HepG2 (cell line): ENCODE measurements around the gene RIPOR3. TPM values are rescaled to one million over a fixed set of nuclear protein-coding genes. Genes with fewer than 3 reads are reported as not detected.
A peak's percentile ranks its signal among the peaks of the same experiment; 100 is the strongest.

ENCODE experiments used
- ATAC-seq: fragments of 200-7000 bp; cut with Tn5 transposase; 3 replicates; pipeline ENCODE4 v1.9.1; 2020; ENCODE audit warnings: mild to moderate bottlenecking, moderate library complexity
- BruUV-seq: library from RNA; stranded (reverse); fragments of 400-500 nt; replicated peaks from 2 replicates; lab custom pipeline; 2021; lab: Mats Ljungman, UMichigan
- CTCF ChIA-PET: fragments of 300-600 bp; formaldehyde crosslinking; extraction: SDS; loops from one replicate; lab custom pipeline; 2021; ENCODE audit warnings: low total read pairs, inconsistent platforms, low intra/inter-chr PET ratio; lab: Yijun Ruan, JAX
- POLR2A ChIA-PET: fragments of 350-600 bp; sonication (Branson Sonifier 250); formaldehyde crosslinking; loops from one replicate; lab custom pipeline; 2020; ENCODE audit warnings: antibody characterized with exemption, inconsistent platforms; lab: Yijun Ruan, JAX
- DNase-seq: peaks from one replicate; pipeline ENCODE4 v3.0.0-alpha.2; 2015; ENCODE audit warnings: low spot score
- FAIRE-seq: peaks from 3 replicates; lab custom pipeline; 2011; peaks lifted over from hg19 to GRCh38; lab: Jason Lieb, UNC
- H2AFZ ChIP-seq: one replicate; pipeline ENCODE4 v1.6.1; 2011; ENCODE audit warnings: low read length, inconsistent platforms
- H3K27ac ChIP-seq: fragments of 300-600 bp; 3 replicates; pipeline ENCODE4 v1.8.0; 2011; ENCODE audit warnings: mixed run types, mild to moderate bottlenecking, mixed read lengths, low read length, inconsistent platforms; ENCODE audit not compliant: insufficient read depth; ENCODE audit errors: extremely low read length
- H3K27me3 ChIP-seq, 2 experiments: fragments of 200-600 bp in 1 of 2; 2 replicates in 1 of 2; 3 replicates in 1 of 2; pipeline versions ENCODE4 v1.6.0 to v1.8.0; 2011; ENCODE audit warnings: low read length in 2 of 2, mild to moderate bottlenecking in 2 of 2, moderate library complexity in 2 of 2, inconsistent platforms in 1 of 2; ENCODE audit not compliant: insufficient read depth in 2 of 2, control insufficient read depth in 1 of 2
- H3K36me3 ChIP-seq, 2 experiments: fragments of 200-600 bp in 1 of 2; replicated peaks in 1 of 2; 2 replicates in 1 of 2; 3 replicates in 1 of 2; pipeline versions ENCODE4 v1.5.1 to v1.8.0; 2011; ENCODE audit warnings: low read length in 2 of 2, inconsistent platforms in 1 of 2; ENCODE audit not compliant: insufficient read depth in 2 of 2, control insufficient read depth in 1 of 2
- H3K4me1 ChIP-seq: 2 replicates; pipeline ENCODE4 v1.5.1; 2012; ENCODE audit warnings: low read length, inconsistent platforms; ENCODE audit not compliant: insufficient read depth
- H3K4me2 ChIP-seq: 2 replicates; pipeline ENCODE4 v1.6.0; 2011; ENCODE audit warnings: low read depth, low read length, inconsistent platforms
- H3K4me3 ChIP-seq, 3 experiments: fragments of 200-600 bp in 1 of 3; sonication (generic), shearing (Covaris generic) in 1 of 3; replicated peaks in 1 of 3; 2 replicates each; pipeline ENCODE4 v1.5.1; 2011 to 2016; ENCODE audit warnings: low read length in 3 of 3, inconsistent platforms in 2 of 3, low read depth in 2 of 3, mild to moderate bottlenecking in 2 of 3, control low read depth in 1 of 3, mixed read lengths in 1 of 3; ENCODE audit not compliant: insufficient read depth in 1 of 3
- H3K79me2 ChIP-seq: one replicate; pipeline ENCODE4 v1.6.1; 2011; ENCODE audit warnings: low read length, inconsistent platforms; ENCODE audit not compliant: insufficient read depth
- H3K9ac ChIP-seq: 2 replicates; pipeline ENCODE4 v1.6.0; 2011; ENCODE audit warnings: mild to moderate bottlenecking, low read depth, low read length, inconsistent platforms; ENCODE audit not compliant: insufficient read depth
- H3K9me3 ChIP-seq: 2 replicates; pipeline ENCODE4 v1.5.1; 2012; ENCODE audit warnings: mild to moderate bottlenecking, low read length
- H4K20me1 ChIP-seq: 2 replicates; pipeline ENCODE4 v1.6.0; 2011; ENCODE audit warnings: inconsistent platforms, mild to moderate bottlenecking, low read length, moderate library complexity; ENCODE audit not compliant: insufficient read depth
- ATF7 ChIP-seq, 2 experiments: fragments of 450-650 bp in 1 of 2; sonication (generic) in 1 of 2; formaldehyde crosslinking in 1 of 2; IDR thresholded peaks; 2 replicates each; pipeline versions ENCODE4 v1.4.0 to v1.6.1; 2016 to 2020; ENCODE audit warnings: antibody characterized with exemption in 1 of 2, mild to moderate bottlenecking in 1 of 2, missing genetic modification reagents in 1 of 2
- HOXA5 ChIP-seq: sonication (generic); formaldehyde crosslinking; IDR thresholded peaks from 2 replicates; pipeline ENCODE4 v1.4.0; 2020; ENCODE audit warnings: missing genetic modification reagents
- LBX2 ChIP-seq: sonication (generic); formaldehyde crosslinking; IDR thresholded peaks from 2 replicates; pipeline ENCODE4 v1.5.0; 2020; ENCODE audit warnings: missing genetic modification reagents, mild to moderate bottlenecking, borderline replicate concordance
- MAFK ChIP-seq, 2 experiments: IDR thresholded peaks in 1 of 2; conservative IDR thresholded peaks in 1 of 2; 2 replicates each; pipeline ENCODE4 v1.6.1; 2011; ENCODE audit warnings: improper control_type of control experiment in 2 of 2, low read length in 2 of 2
- MXI1 ChIP-seq: IDR thresholded peaks from 3 replicates; pipeline ENCODE4 v1.6.1; 2012; ENCODE audit warnings: low read depth, low read length, inconsistent platforms, borderline replicate concordance
- RFXAP ChIP-seq: sonication (generic); formaldehyde crosslinking; IDR thresholded peaks from 2 replicates; pipeline ENCODE4 v1.4.0; 2020; ENCODE audit warnings: missing genetic modification reagents, borderline replicate concordance
- SETDB1 ChIP-seq: sonication (generic); formaldehyde crosslinking; IDR thresholded peaks from 2 replicates; pipeline ENCODE4 v1.5.1; 2020; ENCODE audit warnings: missing genetic modification reagents, mild to moderate bottlenecking, borderline replicate concordance
- SNAPC4 ChIP-seq: sonication (generic); formaldehyde crosslinking; IDR thresholded peaks from 2 replicates; pipeline ENCODE4 v1.4.0; 2020; ENCODE audit warnings: mild to moderate bottlenecking, missing genetic modification reagents
- SYNCRIP ChIP-seq: fragments of 200-400 bp; formaldehyde crosslinking; IDR thresholded peaks from 2 replicates; pipeline ENCODE4 v1.6.1; 2018; ENCODE audit warnings: mild to moderate bottlenecking, low read depth, low read length; ENCODE audit not compliant: insufficient read depth
- ZFP62 ChIP-seq: sonication (generic); formaldehyde crosslinking; IDR thresholded peaks from 2 replicates; pipeline ENCODE4 v1.4.0; 2020; ENCODE audit warnings: missing genetic modification reagents
- ZNF12 ChIP-seq: sonication (generic); formaldehyde crosslinking; IDR thresholded peaks from 2 replicates; pipeline ENCODE4 v1.5.0; 2020; ENCODE audit warnings: missing genetic modification reagents
- ZNF20 ChIP-seq: sonication (generic); formaldehyde crosslinking; IDR thresholded peaks from 2 replicates; pipeline ENCODE4 v1.4.0; 2020; ENCODE audit warnings: mild to moderate bottlenecking, moderate library complexity, missing genetic modification reagents
- ZNF331 ChIP-seq: sonication (generic); formaldehyde crosslinking; IDR thresholded peaks from 2 replicates; pipeline ENCODE4 v1.4.0; 2020; ENCODE audit warnings: missing genetic modification reagents
- ZNF441 ChIP-seq: sonication (generic); formaldehyde crosslinking; IDR thresholded peaks from 2 replicates; pipeline ENCODE4 v1.7.0; 2021; ENCODE audit warnings: missing genetic modification reagents, borderline replicate concordance
- WGBS: methylation state at CpG from one replicate; pipeline ENCODE4 v1.1.6; 2017; ENCODE audit warnings: low lambda C conversion rate; 5-methylcytosine and 5-hydroxymethylcytosine counted together
- in situ Hi-C: cut with HindIII; loops from 2 replicates; pipeline ENCODE4 v1.10.0; 2017; ENCODE audit warnings: low pct_unique_long_range_greater_than_20kb; ENCODE audit not compliant: extremely low pct_ligation_motif_present
- intact Hi-C: fragments of 100-400 bp; cut with micrococcal nuclease; formaldehyde crosslinking; loops from one replicate; pipeline ENCODE4 v1.10.0; 2022; ENCODE audit not compliant: unreplicated experiment
- polyA plus RNA-seq, 8 experiments: library from polyadenylated mRNA; depleted of rRNA in 3 of 8; stranded (reverse) in 7 of 8; unstranded in 1 of 8; fragments of >200 nt; fragmentation: Illumina TruSeq in 4 of 8; extraction: Trizol in 4 of 8; gene quantifications; 2 replicates each; pipeline versions ENCODE4 v1.2.1 to v1.2.3, GENCODE V29; 2011 to 2016; ENCODE audit warnings: low read depth in 4 of 8, missing spikeins in 1 of 8, mixed read lengths in 1 of 8; ENCODE audit not compliant: insufficient read depth in 1 of 8
- total RNA-seq, 5 experiments: library from RNA; depleted of rRNA; stranded (reverse); fragments of >200 nt; fragmentation: Illumina TruSeq; extraction: Trizol; gene quantifications; 2 replicates each; pipeline ENCODE4 v1.2.3, GENCODE V29; 2016; ENCODE audit warnings: low read depth in 1 of 5
- TF ChIP-seq, protein P1 (sequence below): IDR thresholded peaks from 2 replicates; pipeline ENCODE4 v1.6.1; 2012; ENCODE audit warnings: inconsistent platforms
- TF ChIP-seq, protein P2 (sequence below): sonication (generic); formaldehyde crosslinking; IDR thresholded peaks from 2 replicates; pipeline ENCODE4 v1.8.1; 2023; ENCODE audit warnings: mild to moderate bottlenecking, missing genetic modification reagents, borderline replicate concordance

Gene RIPOR3
- total and polyA plus RNA-seq, 2 of the 13 experiments (the other 11 are each of a cell fraction or from before 2014, with no cell fraction given): 0.18 TPM; not detected in 1

DNA sequence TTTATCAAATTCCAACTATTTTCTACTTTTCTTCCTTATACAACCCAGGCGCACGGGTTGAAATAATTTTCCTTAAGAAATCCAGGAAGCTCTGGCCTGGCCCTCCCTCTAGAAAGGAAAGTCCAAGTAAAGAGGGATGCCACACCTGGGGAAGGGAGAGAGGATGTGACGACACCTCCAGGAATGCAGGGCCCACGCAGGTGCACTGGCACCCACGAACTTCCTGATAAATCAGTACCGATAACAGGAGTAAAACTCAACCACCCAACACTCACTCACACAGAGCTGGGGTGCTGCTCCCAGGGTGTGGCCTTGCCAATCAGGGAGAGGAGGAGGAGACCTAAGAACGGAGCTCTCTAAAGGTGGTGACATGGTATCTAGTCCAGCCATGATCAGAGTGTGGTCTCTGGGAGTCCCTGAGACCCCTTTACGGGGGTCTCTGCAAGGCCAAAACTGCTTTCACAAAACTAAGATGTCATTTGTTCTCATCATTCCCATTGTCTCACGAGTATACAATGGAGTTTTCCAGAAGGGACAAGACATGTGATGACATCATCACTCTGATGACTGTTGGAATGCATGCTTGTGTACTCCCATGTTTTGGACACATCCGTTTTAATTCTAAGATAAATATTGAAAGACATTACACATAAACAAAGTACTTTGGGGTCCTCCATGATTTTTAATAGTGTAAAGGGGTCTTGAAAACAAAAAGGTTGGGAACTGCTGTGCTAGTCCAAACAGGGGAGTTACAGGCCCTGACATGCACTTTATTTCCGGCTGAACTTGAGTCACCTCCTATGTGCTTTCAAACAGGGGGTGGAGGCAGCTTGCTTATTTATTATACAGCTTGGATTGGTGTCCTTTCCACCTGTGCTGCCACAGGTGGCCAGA lies 37.9 kb upstream of the RIPOR3 start:
- no peak for FAIRE-seq
- Histone ChIP-seq H3K4me1 (peaks cover 76% of the 10 kb centered on the region), H4K20me1 (peaks cover 11% of the 10 kb centered on the region), H3K9me3 (no peaks in the 10 kb centered on the region), H2AFZ (peak overlapping the region; percentile 67), H3K27ac (peak overlapping the region; percentile 66), H3K36me3 (no peaks in the 10 kb centered on the region), H3K4me3 (peak overlapping the region; percentile 73 to 87 (median 75)), H3K4me2 (peak overlapping the region; percentile 99), H3K27me3 (no peaks in the 10 kb centered on the region; a peak in 1 of 5 replicates), H3K79me2 (peaks cover 28% of the 10 kb centered on the region), H3K9ac (peak overlapping the region; percentile 74)
- in situ Hi-C loops: loop anchor here (25.0 kb wide), 1 partner anchor 92 kb away; no protein-coding TSS in a partner anchor
- WGBS: 12% methylated on average over 11 of the region's 11 CpGs
- intact Hi-C loops: loop anchor here (5.0 kb wide), 1 partner anchor 82 kb away; no protein-coding TSS in a partner anchor
- ChIA-PET POLR2A (interaction anchor here (0.7 to 3.5 kb wide), 14 partner anchors 12 to 230 kb away, joined by 3 to 65 read pairs (median 4); no protein-coding TSS in a partner anchor), CTCF (no interaction called here)
- no TSS peak for BruUV-seq
- DNase-seq: peak; percentile 75
- no peak for ATAC-seq
- TF ChIP-seq ZNF331 (CRISPR knock-in tag) (peak; percentile 27; the same call in 1 of the 2 replicates), HOXA5 (peak; percentile 38; the same call in 1 of the 2 replicates), SYNCRIP (no peak), LBX2 (0 out of 2 replicates have a peak, but pooled peaks have one; percentile 34), ZNF441 (0 out of 2 replicates have a peak, but pooled peaks have one; percentile 3), ATF7 (IDR thresholded peaks at IDR 0.05) (peak; percentile 99), ATF7 (CRISPR knock-in tag; IDR thresholded peaks at IDR 0.05) (peak; percentile 55; the same call in 1 of the 2 replicates), ZNF20 (CRISPR knock-in tag) (0 out of 2 replicates have a peak, but pooled peaks have one; percentile 40), MAFK (conservative IDR thresholded peaks at IDR 0.05 in 1 of 2, IDR thresholded peaks at IDR 0.05 in 1 of 2; ENCODE audit: low read length in 2 of 2) (no peak), MXI1 (0 out of 3 replicates have a peak, but pooled peaks have one; percentile 31), SETDB1 (CRISPR knock-in tag) (no peak), RFXAP (no peak), ZNF12 (CRISPR knock-in tag) (0 out of 2 replicates have a peak, but pooled peaks have one; percentile 28), ZFP62 (CRISPR knock-in tag) (no peak), SNAPC4 (CRISPR knock-in tag) (peak; percentile 68; the same call in 1 of the 2 replicates)
- TF ChIP-seq, protein P1, sequence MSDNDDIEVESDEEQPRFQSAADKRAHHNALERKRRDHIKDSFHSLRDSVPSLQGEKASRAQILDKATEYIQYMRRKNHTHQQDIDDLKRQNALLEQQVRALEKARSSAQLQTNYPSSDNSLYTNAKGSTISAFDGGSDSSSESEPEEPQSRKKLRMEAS: 0 out of 2 replicates have a peak, but pooled peaks have one; percentile 20
- TF ChIP-seq, protein P2, sequence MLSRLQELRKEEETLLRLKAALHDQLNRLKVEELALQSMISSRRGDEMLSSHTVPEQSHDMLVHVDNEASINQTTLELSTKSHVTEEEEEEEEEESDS: no peak
